UCSD-AML1 (cell line): ENCODE results near the gene YWHAG.
"Not testable (repeated sequence)": the region's sequence is repeated elsewhere in the genome, so short reads cannot be mapped to it uniquely, and the experiment has no call there.

ENCODE experiments used
- DNase-seq: peaks from one replicate; lab custom pipeline; 2025; ENCODE audit not compliant: unreplicated experiment; lab: John Stamatoyannopoulos, UW

The YWHAG gene

DNA sequence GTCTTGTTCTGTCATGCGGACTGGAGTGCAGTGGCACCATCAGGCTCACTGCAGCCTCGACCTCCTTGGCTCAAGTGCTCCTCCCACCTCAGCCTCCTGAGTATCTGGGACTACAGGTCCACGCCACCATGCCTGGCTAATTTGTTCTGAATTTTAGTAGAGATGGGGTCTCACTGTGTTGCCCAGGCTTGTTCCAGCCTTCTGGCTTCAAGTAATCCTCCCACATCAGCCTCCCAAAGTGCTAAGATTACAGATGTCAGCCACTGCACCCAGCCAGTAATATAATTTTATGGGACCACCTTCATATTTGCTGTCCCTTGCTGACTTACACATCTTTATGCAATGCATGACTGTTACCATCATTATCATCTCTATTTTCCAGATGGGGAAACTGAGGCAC, 57.8 kb downstream of the YWHAG start:
- no peak for DNase-seq

DNA sequence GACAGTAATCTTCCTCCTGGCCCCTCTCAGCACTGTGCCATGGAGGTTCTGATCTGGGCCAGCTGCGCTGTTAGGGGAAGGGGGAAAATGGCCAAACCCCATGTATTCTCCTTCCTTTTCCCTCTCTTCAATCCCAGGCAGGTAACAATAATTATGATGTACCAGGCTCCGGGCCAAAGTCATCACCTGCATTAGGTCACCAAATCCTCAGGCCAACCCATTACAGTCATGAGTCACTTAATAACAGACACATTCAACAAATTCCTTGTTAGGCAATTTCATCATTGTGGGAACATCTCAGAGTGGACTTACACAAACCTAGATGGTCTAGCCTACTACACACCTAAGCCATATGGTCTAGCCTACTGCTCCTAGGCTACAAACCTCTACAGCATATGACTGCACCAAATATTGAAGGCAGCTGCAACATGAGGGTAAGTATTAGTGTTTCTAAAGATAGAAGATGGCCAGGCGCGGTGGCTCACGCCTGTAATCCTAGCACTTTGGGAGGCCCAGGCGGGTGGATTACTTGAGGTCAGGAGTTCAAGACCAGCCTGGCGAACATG, 58.5 kb downstream of the YWHAG start:
- DNase-seq: no peak

DNA sequence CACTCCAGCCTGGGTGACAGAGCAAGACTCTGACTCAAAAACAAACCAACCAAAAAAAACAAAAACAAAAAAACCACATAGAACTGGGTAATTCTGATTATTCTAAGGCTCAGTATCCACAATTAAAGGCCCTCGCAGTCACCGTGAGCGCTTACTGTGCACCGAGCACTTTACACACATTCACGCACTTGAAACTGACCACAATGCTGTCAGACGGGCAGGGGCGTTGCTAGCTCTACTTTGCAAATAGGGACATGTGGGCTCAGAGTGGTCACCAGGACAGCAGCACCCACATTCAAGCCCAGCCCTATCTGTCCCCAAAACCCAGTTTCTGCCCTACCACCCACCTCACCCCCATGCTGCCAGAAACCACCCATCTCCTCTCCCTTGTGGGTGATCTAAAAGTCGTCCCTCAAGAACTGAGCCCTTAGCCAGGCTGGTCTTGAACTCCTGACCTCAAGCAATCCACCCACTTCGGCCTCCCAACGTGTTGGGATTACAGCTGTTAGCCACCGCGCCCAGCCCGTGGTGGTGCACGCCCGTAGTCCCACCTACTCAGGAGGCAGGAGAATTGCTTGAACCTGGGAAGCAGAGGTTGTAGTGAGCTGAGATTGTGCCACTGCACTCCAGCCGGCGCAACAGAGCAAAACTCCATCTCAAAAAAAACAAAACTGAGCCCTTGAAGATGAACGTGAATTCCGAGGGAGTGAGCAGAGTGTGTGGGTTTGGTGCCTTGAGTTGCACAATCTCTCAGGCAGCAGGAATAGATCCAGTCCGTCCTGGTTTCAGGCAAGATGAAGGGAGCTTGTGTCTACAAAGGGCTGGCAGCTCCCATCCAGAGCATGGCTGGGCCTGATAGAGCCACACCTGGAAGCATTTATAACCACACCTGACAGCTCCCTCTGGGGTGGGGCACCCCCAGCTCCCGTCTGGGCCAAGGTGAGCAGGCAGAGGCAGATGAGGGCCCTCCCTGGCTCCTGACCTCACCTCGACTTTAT, 61.7 kb downstream of the YWHAG start:
- no peak for DNase-seq

DNA sequence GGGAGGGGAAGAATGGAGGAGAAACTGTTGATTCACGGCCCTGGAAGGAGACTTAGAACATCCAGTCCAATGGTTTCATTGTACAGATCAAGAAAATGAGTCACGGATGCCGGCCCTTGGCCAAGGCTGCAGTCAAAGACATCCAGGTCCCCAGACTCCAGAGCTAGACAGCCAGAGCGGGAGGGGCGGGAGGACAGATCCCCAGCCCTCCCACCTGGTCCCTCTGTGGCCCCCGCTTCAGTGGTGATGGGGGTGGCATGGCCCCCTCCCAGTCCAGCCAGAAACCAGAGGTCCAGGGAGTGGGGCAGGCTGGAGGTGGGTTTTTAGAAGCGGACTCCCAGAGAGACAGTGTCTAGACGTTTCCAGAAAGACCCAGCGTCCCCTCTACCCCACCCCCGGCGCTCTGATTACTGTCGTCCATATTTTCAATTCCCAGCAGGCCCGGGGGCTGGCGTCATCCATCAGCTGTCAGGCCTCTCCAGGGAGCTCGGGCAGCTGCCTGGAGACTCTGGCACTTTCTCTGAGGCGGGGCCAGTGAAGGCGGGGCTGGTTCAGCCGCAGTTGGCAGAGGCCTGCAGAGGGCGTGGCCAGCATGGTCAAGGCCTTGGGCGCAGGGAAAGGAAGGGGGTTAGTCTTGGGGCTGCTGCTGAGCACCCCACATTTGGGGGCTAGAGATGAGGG, 64.3 kb downstream of the YWHAG start:
- no peak for DNase-seq

DNA sequence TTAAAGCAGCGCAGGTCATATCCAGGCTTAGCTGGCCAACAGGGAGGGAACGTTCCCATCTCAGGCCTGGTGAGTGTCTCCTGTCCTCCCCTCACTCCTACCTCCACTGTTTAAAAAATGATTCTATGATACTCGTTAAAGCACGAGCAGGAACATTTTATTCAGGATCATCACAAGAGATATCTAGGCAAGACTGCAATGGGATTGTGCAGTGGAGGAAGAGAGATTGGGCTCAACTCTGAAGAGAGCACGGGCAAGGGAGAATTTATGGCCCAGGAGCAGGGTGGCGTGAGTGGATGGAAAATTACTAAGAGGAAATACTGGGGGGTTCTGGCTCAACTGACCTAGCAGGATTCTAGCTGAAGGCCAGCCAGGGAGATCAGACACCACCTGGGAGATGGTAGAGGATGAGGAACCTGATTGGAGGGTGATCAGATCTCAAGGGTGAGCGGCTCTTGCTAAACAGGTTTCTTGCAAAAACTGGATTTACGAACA, 65.3 kb downstream of the YWHAG start:
- no peak for DNase-seq

DNA sequence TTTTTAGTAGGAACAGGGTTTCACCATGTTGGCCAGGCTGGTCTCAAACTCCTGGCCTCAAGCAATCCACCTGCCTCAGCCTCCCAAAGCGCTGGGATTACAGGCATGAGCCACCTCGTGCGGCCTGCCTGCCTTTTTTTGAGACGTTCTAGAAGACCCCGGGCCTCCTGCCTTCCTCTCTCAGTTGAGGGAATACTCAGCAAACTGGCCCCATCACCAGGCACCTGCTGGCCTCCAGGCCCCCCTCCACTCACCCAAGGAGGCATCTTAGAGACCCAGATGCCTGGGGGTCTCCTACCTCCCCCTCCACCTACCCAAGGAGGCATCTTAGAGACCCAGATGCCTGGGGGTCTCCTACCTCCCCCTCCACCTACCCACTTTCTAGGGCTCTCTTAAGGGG, 65.9 kb downstream of the YWHAG start:
- DNase-seq: not testable (repeated sequence)

DNA sequence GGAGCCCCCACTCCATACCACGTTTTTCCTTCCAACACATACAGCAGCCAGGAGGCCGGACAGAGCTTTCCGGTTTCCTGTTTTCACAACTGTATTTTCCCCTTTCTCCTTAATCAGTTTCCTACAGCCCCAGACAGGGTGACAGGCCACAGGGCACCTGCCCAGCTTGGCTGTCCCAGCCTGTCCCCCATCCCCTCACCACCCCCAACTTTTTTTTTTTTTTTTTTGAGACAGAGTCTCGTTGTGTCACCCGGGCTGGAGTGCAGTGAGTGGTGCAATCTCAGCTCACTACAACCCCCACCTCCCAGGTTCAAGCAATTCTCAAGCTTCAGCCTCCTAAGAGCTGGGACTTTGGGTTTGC, 66.6 kb downstream of the YWHAG start:
- DNase-seq: no peak

DNA sequence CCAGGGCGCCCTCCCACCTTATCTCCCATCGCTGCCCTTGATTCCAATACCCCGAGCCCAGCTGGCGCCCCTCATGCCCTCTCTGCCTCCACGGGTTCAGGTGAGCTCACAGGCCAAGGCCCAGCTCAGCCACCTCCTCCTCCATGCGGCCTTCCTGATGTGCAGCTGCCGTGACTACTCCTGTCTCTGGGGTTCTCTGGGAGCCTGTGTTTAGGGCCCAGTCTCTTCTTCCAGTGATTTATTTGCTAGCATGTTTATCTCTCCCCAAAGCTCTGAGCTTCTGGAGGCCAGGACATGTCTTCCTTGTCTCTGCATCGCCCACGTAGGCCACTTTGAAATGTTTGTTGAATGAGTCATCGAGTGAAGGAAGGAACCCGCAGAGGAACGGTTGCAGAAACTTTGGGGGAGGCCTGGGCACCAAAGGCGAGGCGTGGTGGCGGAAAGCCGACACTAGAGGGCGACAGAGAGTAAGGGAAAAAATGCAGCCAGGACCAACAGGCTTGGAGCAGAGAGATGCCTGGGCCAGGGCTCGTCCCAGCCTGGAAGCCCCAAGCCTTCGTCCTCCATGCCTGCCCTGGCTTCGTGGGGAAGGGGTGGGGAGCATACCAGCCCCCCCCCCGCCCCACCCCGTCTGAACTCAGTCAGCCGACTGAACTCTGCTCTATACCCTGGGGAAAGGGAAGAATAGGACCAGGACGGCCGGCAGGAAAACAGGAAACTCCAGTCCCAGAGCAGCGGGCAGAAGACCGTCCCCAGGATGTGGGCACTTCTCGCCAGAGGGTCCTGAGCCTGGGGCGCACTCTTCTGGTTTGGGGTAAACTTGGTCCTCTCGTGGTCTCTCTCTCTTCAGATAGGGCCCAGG, 67.2 kb downstream of the YWHAG start:
- peak; percentile 87 for DNase-seq

DNA sequence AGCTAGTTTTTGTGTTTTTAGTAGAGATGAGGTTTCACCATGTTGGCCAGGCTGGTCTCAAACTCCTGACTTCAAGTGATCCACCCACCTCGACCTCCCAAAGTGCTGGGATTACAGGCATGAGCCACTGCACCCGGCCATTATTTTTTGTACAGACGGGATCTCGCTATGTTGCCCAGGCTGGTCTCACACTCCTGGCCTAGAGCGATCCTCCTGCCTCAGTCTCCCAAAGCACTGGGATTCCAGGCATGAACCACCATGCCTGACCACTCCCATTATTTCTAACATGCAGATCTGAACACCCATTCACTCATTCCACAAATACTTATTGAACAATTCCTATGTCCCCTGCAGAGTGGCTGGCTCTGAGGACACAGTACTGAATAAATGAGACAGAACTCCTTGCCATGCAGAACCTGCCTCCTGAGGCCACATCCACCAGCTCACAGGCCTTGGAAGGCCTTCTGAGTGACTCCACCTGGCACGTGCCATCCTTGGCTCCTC, 67.9 kb downstream of the YWHAG start:
- not testable (repeated sequence) for DNase-seq

DNA sequence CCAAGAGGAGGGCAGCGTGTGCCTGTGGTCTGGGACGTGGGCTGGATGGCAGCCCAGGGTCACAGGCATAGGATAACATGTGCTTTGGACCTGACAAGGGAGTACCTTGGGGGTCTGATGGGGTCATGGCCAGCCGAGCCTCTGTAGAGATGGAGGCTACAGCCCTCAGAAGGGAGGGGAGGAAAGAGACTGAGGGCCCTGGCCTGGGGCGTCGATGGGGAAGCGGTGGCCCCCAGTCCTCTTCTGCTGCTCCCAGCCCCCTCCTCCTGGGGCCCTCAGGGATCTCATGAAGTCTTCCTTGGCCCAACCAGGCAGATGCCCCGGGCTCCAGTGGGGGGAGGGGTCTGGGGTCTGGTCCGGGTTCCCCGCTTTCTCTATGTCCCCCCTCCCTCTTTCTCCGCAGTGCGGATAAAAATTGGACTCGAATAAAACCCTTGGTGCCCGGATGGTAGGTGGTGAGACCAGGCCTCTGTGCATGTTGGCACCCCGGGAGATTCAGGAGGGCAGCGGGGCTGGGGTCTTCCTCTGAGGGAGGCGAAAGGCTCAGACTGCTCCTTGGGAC, 71.9 kb downstream of the YWHAG start:
- no peak for DNase-seq

DNA sequence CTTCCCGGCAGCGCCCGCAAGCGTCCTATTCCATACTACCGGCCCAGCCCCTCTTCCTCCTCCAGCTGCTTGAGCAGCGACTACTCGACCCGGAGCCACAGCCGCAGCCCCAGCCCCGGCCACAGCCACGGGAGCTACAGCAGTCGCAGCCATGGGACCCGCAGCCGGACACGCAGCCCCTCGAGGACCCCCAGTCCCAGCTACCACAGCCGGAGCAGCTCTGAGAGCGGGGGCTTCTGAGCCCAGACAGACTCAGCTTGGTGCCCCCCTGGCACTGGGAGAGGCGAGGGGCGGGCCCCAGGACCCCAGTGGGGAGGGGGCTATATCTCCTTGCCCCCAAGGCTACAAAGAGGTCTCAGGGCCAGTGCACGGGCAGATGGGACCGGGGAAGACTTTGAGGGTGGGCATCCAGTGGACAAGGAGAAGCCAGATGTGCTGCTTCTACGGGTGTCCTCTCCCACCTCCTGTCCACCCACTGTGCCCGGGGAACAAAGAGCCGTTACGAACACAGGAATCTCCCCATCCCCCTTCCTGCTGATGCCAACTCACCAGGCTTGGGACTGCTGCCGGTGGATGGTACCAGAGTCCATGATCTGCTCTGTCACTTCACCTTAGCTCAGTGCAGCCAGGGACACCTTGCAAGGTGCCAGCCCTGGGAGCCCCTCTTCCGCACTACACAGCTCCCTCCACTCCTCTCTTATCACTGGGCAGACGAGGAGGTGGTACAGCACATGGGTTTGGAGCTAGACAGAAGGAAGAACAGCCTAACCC, 73.0 kb downstream of the YWHAG start:
- no peak for DNase-seq

DNA sequence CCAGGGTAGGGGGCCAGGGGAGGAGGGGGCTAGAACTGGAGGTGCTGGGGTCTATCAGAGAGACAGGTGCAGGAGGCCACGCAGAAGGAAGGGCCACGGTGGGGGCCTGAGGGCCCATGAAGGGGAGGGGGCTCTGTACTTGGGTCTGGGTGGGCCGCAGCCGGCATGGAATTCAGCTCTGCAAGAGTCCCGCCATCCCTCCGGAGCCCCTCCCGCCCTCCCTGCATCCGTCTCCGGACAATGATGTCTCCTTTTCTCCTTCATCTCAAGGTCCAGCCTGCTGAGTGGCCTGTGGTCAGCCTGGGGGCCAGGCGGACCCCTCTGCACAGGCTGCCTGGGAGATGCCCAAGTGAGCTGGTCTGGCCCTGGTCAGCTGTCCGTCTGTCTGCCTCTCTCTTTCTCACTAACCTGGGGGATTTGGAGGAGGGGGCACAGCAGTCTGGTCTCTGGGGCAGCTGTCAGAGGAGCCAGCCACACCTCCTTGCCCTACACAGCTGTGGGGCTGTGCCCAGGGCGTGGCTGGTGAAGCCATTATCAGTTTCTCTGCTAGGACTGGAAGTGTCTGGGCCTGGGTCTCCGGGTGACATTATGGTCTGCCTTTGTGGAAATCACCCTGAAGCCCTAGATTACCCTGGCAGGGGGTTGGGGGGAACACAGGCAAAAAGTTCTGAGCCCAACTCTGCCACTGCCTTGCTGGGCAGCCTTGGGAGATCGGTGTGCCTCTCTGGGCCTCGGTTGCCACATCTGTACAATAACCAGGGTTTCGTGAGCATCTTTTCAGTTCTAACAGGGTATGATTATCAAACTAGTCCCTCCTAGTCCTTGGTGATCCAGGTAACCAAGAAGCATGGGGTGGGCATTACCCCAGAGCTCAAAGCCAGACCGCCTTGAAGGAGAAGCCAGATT, 75.3 kb downstream of the YWHAG start:
- no peak for DNase-seq

DNA sequence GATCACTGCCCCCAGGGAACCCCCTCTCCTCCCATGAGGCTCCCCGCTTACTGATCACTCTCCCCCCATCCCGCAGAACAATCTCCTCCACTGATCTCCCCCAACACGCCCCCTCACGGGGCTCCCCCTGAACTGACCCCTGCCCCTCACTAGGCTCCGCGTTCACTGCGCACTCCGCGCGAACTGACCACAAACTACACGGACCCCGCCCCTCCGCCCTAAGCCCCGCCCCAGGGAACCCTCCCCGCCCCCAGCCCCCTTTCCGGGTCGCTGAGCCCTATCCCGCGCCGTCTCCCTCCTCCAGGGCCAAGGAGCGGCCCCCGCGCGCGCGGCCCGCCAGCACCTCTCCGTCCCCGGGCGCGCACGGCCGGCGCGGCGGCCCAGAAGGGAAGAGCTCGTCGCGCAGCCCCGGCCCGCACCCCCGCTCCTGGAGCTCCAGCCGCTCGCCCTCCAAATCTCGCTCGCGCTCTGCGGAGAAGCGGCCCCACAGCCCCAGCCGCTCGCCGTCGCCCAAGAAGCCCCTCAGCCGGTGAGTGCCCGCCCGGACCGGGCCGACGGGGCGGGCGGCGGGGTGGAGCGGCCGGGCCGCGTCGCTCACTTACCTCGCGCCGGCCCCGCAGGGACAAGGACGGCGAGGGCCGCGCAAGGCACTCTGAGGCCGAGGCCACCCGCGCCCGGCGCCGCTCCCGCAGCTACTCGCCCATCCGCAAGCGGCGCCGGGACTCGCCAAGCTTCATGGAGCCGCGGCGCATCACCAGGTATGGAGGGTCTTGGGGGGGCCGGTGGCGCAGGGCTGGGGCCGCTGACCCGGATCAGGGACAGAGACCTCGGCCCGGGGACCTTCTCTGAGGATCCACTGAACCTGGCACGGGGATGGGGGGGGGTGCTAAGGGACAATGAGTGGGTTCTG, 76.2 kb downstream of the YWHAG start:
- no peak for DNase-seq

DNA sequence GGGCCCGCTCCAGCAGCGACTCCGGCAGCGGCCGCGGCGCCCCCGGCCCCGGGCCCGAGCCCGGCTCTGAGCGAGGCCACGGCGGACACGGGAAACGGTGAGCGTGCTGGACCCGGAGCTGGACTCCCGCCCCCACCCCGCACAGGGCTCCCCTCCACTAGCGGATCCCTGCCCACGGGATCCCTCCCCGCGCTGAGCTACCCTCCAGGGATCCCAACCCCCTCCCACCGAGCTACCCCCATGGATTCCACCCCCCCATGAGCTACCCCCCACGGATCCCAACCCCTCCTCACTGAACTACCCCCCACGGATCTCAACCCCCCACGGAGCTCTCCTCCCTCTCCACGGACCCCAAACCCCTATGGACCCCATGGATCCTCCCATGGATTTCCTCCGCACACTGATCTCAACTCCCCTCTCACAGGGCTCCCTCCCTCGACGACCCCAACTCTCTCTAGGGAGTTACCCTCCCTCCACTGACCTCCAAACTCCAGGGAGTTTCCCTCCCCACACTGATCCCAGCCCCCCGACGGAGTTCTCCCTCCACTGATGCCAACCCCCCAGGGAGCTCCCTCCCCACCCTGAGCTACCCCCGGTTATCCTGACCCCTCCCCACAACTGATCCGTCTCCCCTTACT, 77.0 kb downstream of the YWHAG start:
- DNase-seq: no peak

DNA sequence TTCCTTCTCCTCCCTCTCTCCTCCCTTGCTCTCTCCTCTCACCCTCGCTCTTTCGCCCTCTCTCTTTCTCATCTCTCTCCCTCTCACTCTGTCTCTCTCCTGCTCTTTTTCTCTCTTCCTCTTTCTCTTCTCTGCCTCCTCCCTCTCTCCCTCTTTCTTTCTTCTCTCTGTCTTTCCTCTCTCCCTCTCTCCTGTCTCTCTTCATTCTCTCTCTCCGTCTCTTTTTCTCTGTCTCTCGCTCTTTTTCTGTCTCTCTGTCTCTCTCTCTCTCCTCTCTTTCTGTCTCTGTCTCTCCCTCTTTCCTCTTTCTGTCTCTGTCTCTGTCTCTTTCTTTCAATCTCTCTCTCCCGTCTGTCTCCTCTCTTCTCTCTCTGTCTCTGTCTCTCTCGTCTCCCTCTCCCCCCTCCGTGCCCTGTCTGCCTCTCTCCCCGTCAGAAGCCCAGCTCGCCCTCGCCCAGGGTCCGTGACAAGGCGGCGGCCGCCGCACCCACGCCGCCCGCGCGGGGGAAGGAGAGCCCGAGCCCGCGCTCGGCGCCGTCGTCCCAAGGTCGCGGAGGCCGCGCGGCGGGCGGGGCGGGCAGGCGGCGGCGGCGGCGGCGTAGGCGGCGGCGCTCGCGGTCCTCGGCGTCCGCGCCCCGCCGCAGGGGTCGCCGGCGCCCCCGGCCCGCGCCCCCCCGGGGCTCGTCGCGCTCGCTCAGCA, 77.6 kb downstream of the YWHAG start:
- no peak for DNase-seq

DNA sequence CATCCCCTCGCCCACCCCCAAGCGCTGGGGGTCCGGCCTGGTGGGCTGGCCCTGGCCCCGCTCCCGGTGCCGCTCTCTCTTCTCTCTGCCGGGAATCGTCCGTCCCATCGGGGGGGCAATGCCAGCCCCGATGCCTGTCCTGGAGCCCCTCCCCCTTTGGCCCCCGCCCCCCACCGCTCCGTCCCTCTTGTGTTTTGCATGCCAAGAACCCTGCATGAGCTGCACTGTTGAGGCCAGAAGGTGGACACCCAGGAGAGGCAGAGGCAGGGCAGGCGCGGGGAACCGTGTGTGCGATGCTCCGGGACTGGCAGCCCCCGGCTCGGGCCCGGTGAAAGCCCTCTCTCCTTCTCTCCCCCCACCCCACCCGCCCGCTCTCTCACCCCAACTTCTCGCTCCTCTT, 78.4 kb downstream of the YWHAG start:
- no peak for DNase-seq
